Naive thymus-derived CD8-positive, alpha-beta T cell (primary cell): ENCODE results near the gene MDGA2. TPM values are rescaled to one million over a fixed set of nuclear protein-coding genes. Genes with fewer than 3 reads are reported as not detected.

ENCODE experiments used
- ATAC-seq, 2 donors: fragments of 150-1000 bp; cut with Tn5 transposase in 1 of 2; sonication (Bioruptor Pico), chemical (Tn5 transposase) in 1 of 2; 1 replicate in 1 of 2; 2 replicates in 1 of 2; pipeline ENCODE4 v1.10.0; 2021; ENCODE audit warnings: mild to moderate bottlenecking in 2 of 2, moderate library complexity in 2 of 2
- POLR2A ChIA-PET: fragments of 350-600 bp; sonication (Branson Sonifier 250); formaldehyde crosslinking; loops from one replicate; lab custom pipeline; 2021; ENCODE audit warnings: antibody characterized with exemption; lab: Charles Lee
- DNase-seq, 10 donors: peaks; one replicate each; pipeline versions ENCODE4 v3.0.0 to v3.0.0-alpha.2; 2020 to 2022
- H3K27ac Mint-ChIP-seq, 10 donors: one replicate each; pipeline ENCODE4 v1.8.0; 2020 to 2022; ENCODE audit warnings: mild to moderate bottlenecking in 10 of 10, mixed read lengths in 10 of 10, moderate library complexity in 4 of 10, inconsistent platforms in 1 of 10
- H3K27me3 Mint-ChIP-seq, 5 donors: one replicate each; pipeline ENCODE4 v1.8.0; 2021 to 2022; ENCODE audit warnings: mixed read lengths in 5 of 5
- H3K36me3 Mint-ChIP-seq, 3 donors: one replicate each; pipeline ENCODE4 v1.8.0; 2020 to 2022; ENCODE audit warnings: mixed read lengths in 3 of 3, mild to moderate bottlenecking in 2 of 3, inconsistent platforms in 1 of 3
- H3K4me1 Mint-ChIP-seq, 4 donors: one replicate each; pipeline ENCODE4 v1.8.0; 2021 to 2022; ENCODE audit warnings: mixed read lengths in 4 of 4
- H3K4me3 Mint-ChIP-seq, 10 donors: one replicate each; pipeline ENCODE4 v1.8.0; 2020 to 2022; ENCODE audit warnings: mild to moderate bottlenecking in 10 of 10, mixed read lengths in 10 of 10, moderate library complexity in 6 of 10, inconsistent platforms in 1 of 10
- H3K9me3 Mint-ChIP-seq, 9 donors: one replicate each; pipeline ENCODE4 v1.8.0; 2020 to 2022; ENCODE audit warnings: mixed read lengths in 9 of 9, mild to moderate bottlenecking in 3 of 9, inconsistent platforms in 1 of 9, moderate library complexity in 1 of 9
- polyA plus RNA-seq, 3 donors: library from polyadenylated mRNA; unstranded; fragments of 300-500 nt; fragmentation: Illumina TruSeq; gene quantifications; one replicate each; pipeline ENCODE4 v1.2.3, GENCODE V29; 2021
- total RNA-seq, 8 experiments: library from RNA in 2 of 8; stranded (reverse) in 2 of 8; gene quantifications; one replicate each; pipeline ENCODE4 v1.2.3 and lab custom pipeline; 2021 to 2026

MDGA2 gene
- total and polyA plus RNA-seq, 5 experiments from 2014 or later: not detected

DNA sequence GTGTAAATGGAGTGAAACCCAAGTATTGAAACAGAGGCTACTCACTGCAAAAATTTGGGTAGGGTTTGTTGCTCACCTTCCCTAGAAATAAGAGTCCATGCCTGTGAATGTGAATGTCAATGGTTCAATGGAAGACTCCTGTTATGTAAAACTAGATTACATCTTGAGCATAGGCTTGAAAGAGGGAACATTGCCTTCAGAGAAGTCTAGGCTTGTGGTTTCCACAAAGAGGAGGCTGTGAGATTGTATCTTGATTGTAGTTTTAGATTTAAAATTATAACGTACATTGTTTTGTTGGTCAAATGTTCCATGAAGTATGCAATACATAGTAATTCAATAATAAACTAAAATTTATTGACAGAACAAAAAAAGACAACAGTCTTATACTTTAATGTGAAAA, 610.1 kb downstream of the MDGA2 start:
- H3K4me1 Mint-ChIP-seq: no peaks in the 10 kb centered on the region
- H3K27me3 Mint-ChIP-seq: no peaks in the 10 kb centered on the region

DNA sequence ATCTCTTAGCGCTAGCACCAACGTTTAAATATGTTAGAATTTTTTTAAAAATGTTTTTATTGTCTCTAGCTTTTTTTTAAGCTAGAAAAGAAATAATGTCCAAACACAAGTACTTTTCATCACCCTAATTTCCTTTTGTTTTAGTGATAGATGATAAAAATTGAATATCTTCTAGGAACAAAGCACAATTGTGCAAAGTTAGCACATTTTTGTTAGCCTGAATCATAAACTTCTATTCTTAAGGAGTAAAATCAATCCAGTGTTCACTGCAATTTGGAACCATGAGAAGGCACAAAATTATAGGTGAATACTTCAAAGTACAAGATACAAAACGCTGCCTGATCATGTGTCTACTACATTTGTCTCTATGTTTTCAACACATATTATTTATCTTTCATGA, 615.4 kb downstream of the MDGA2 start:
- peaks cover 0 to 21% (median 3%) of the 10 kb centered on the region in 9 donors for H3K9me3 Mint-ChIP-seq

More for the DNA sequence above, 610.1 kb downstream of the MDGA2 start:
- peaks cover 0 to 16% (median 0%) of the 10 kb centered on the region in 9 donors for H3K9me3 Mint-ChIP-seq
- H3K36me3 Mint-ChIP-seq: no peaks in the 10 kb centered on the region
- no peak overlapping the region for H3K4me3 Mint-ChIP-seq
- DNase-seq: no peak
- no peak for ATAC-seq
- POLR2A ChIA-PET: no interaction called here
- no peak overlapping the region for H3K27ac Mint-ChIP-seq

DNA sequence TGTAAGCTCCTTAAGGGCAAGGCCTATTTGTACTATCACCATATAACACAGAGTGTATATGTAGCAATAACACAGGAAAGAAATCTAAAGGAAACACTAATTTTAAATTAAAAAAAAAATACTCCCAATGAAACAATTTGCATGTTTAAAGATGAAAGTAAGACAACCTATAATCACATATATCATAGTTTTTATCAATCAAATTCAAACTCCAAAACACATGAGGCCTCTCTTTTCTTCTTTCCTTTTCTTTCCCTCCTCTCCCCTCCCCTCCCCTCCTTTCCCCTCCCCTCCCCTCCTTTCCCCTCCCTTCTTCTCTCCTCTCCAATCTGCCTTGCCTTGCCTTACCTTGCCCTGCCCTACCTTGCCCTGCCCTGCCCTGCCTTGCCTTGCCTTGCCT, 618.0 kb downstream of the MDGA2 start:
- ATAC-seq: no peak
- POLR2A ChIA-PET: no interaction called here
- Mint-ChIP-seq H3K36me3 (no peaks in the 10 kb centered on the region), H3K9me3 (peaks cover 0 to 28% (median 5%) of the 10 kb centered on the region in 9 donors), H3K4me1 (no peaks in the 10 kb centered on the region), H3K27ac (no peak overlapping the region), H3K27me3 (no peaks in the 10 kb centered on the region), H3K4me3 (no peak overlapping the region)
- no peak for DNase-seq

More for the DNA sequence above, 615.4 kb downstream of the MDGA2 start:
- no peak overlapping the region for H3K4me3 Mint-ChIP-seq
- H3K27ac Mint-ChIP-seq: no peak overlapping the region
- POLR2A ChIA-PET: no interaction called here
- ATAC-seq: no peak
- no peaks in the 10 kb centered on the region for H3K36me3 Mint-ChIP-seq
- no peak for DNase-seq
- H3K27me3 Mint-ChIP-seq: no peaks in the 10 kb centered on the region
- H3K4me1 Mint-ChIP-seq: no peaks in the 10 kb centered on the region

DNA sequence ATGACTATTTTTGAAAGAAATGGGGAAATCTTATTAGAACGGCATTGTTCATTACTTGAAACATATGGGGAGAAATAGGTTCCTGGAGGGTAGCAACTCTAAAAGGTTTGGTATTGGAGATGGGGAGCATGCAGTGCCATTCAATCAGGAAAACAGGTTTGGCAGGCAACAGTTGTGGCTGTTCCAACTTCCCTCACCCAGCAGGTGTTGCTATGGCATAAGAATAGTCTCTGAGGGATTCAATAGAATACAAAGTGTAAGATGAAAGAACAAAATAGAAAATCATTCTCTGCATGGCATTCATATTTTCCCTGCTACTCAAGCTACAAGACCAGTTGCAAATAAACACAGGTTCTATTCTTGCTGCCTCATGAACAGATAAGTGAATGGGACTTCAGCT, 630.6 kb downstream of the MDGA2 start:
- DNase-seq (no peak), ATAC-seq (no peak)
- H3K36me3 Mint-ChIP-seq: no peaks in the 10 kb centered on the region
- no peak overlapping the region for H3K4me3 Mint-ChIP-seq
- H3K27ac Mint-ChIP-seq: no peak overlapping the region
- peaks cover 0 to 12% (median 4%) of the 10 kb centered on the region in 9 donors for H3K9me3 Mint-ChIP-seq
- POLR2A ChIA-PET: no interaction called here
- no peaks in the 10 kb centered on the region for H3K27me3 Mint-ChIP-seq
- no peaks in the 10 kb centered on the region for H3K4me1 Mint-ChIP-seq

DNA sequence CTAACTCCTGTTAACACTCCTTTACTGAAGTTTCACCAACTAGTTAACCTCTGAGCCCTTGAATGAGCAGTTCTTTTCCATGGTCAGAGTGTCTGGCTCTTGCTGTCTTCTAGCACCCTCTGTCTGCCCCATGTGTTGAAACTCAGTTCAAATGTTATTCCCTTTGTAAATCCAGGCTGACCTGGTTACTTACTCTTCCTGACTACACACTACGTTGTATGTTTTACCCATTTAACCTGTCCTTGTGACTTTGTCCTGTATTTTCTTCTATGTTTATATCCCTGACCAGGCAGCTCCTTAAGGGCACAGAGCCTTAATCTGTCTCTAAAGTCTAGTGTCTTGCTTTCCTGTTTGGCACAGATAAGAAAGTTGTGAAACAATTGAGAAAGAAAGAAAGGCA, 634.9 kb downstream of the MDGA2 start:
- H3K4me3 Mint-ChIP-seq: no peak overlapping the region

DNA sequence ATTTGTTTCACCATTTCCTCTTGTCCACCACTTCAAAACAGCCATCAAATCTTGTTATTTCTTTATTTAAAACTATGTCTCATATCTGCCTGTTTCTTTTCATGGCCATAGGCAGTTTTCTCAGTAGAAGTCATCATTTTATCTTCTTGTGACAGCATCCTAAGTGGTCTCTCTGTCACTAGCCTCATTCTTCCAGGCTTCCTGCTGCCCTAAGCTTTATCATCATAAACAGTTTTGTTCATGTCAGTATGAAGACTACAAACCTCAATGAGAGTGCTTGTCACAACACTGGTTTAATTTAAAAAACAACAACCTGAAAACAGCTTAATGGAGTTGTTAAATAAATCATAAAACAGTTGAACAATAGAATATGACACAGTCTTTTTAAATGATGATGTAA, 636.1 kb downstream of the MDGA2 start:
- ATAC-seq (no peak), DNase-seq (no peak)
- no peaks in the 10 kb centered on the region for H3K4me1 Mint-ChIP-seq
- H3K27me3 Mint-ChIP-seq: no peaks in the 10 kb centered on the region
- H3K27ac Mint-ChIP-seq: no peak overlapping the region
- H3K4me3 Mint-ChIP-seq: no peak overlapping the region
- H3K9me3 Mint-ChIP-seq: peaks cover 0 to 18% (median 4%) of the 10 kb centered on the region in 9 donors
- POLR2A ChIA-PET: no interaction called here
- H3K36me3 Mint-ChIP-seq: no peaks in the 10 kb centered on the region

More for the DNA sequence above, 634.9 kb downstream of the MDGA2 start:
- POLR2A ChIA-PET: no interaction called here
- Mint-ChIP-seq H3K4me1 (no peaks in the 10 kb centered on the region), H3K27ac (no peak overlapping the region), H3K27me3 (no peaks in the 10 kb centered on the region), H3K9me3 (peaks cover 0 to 12% (median 4%) of the 10 kb centered on the region in 9 donors), H3K36me3 (no peaks in the 10 kb centered on the region)
- no peak for DNase-seq
- ATAC-seq: no peak

DNA sequence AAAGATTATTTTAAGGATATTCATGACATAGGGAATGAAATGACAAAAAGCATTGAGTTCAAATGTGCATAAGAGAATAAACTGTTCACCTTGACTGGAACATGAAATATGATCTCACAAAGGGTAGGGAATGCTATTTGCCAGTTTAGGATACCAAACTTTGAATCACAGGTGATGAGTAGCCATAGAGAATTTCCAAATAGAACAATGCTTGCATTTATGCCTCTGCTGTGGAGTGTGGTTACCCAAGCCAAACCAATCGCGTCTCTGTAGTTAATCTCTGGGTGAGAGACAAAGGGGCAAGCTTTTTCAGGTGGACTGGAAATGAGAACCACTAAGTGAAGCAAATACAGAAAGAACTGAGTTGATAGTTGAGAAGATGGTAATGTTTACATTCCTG, 652.7 kb downstream of the MDGA2 start:
- POLR2A ChIA-PET: no interaction called here
- Mint-ChIP-seq H3K4me3 (no peak overlapping the region), H3K4me1 (no peaks in the 10 kb centered on the region), H3K36me3 (no peaks in the 10 kb centered on the region), H3K27ac (no peak overlapping the region), H3K9me3 (peaks cover 0 to 15% (median 4%) of the 10 kb centered on the region in 9 donors), H3K27me3 (no peaks in the 10 kb centered on the region)
- no peak for ATAC-seq
- no peak for DNase-seq

DNA sequence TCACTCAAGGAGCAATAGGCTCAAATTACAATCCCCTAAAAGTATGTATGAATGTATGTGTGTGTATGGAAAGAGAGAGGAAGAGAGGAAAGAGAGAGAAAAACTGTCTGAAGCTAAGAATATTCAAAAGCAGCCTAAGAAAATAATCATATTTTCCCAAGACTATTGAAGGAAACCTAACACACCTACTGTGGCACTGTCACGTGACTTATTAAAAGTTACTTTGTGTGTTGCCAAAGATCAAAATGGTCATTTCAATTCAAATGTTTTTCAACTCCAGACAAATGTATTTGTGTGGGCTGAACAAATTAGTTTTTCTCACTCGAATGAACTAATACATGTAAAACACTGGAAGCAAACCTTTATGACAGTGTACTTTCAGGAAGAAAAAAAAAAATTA, 654.9 kb downstream of the MDGA2 start:
- H3K9me3 Mint-ChIP-seq: peaks cover 0 to 15% (median 4%) of the 10 kb centered on the region in 9 donors
- POLR2A ChIA-PET: no interaction called here
- DNase-seq (no peak), ATAC-seq (no peak)
- H3K4me1 Mint-ChIP-seq: no peaks in the 10 kb centered on the region
- H3K27ac Mint-ChIP-seq: no peak overlapping the region
- no peaks in the 10 kb centered on the region for H3K27me3 Mint-ChIP-seq
- H3K4me3 Mint-ChIP-seq: no peak overlapping the region
- no peaks in the 10 kb centered on the region for H3K36me3 Mint-ChIP-seq

DNA sequence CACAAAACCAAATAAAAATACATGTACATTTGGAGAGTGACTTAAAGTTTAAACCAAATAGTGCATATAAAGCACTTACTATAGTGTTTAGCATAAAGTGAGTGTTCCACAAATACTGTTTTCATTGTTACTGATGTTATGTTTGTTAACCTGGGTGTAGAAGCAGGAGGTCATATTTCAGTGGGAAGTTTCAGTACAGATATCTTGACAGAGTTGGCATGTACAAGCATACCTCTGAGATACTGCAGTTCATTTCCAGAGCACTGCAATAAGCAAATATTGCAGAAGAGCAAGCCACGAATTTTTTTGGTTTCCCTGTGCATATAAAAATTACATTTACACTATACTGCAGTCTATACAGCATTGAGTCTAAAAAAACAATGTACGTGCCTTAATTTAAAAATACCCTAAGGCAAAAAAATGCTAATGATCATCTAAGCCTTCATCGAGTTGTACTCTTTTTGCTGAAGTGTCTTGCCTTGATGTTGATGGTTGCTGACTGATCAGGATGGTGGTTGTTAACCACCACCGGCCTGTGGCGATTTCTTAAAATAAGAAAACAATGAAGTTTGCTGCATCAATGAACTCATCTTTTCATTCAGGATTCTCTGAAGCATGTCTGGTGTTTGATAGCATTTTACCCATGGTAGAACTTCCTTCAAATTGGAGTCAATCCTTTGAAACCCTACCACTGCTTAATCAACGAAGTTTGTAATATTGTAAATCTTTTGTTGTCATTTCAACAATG, 662.7 kb downstream of the MDGA2 start:
- ATAC-seq (no peak), DNase-seq (no peak)
- Mint-ChIP-seq H3K27ac (no peak overlapping the region), H3K4me3 (no peak overlapping the region), H3K4me1 (no peaks in the 10 kb centered on the region), H3K36me3 (no peaks in the 10 kb centered on the region), H3K27me3 (no peaks in the 10 kb centered on the region), H3K9me3 (peaks cover 0 to 14% (median 4%) of the 10 kb centered on the region in 9 donors)
- POLR2A ChIA-PET: no interaction called here

DNA sequence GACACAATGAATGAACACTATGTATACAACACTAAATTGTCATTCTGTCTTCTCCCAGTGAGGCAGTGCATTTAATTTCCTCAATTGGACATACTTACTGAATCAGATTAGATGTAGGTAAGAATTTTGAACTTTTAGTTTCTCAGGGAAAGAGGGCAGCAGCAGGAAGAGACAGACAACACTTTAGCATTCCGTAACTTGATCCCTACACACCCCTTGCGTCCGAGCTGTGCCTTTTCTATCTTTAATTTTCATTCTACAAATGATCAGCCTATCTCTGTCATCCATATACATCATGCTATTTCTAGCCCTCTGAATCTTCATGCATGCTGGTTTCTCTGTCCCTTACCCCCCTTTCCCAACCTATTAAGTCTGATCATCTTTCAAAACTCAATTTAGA, 665.8 kb downstream of the MDGA2 start:
- Mint-ChIP-seq H3K36me3 (no peaks in the 10 kb centered on the region), H3K9me3 (peaks cover 0 to 8% (median 4%) of the 10 kb centered on the region in 9 donors), H3K4me3 (no peak overlapping the region), H3K4me1 (no peaks in the 10 kb centered on the region), H3K27ac (no peak overlapping the region), H3K27me3 (no peaks in the 10 kb centered on the region)
- ATAC-seq (no peak), DNase-seq (no peak)
- POLR2A ChIA-PET: no interaction called here

DNA sequence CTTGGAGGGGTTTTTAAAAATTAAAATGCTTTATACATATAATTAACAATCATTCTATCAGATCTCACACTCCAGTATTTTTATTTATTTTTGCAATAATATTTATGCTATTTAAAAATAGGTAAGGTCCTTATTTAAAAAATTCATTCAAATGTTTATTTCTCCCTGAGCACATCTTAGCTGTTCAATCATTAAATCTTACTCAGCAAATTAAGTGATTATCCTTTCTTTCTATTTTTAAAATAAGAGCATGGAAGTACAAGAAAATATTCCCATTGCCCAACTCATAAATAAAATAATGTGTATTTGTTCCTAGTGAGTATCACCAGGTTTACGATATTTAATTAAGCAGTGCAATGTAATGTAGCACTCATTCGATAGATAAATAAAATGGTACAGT, 666.7 kb downstream of the MDGA2 start:
- no peaks in the 10 kb centered on the region for H3K36me3 Mint-ChIP-seq
- no peak overlapping the region for H3K4me3 Mint-ChIP-seq
- DNase-seq (no peak), ATAC-seq (no peak)
- no peak overlapping the region for H3K27ac Mint-ChIP-seq
- H3K27me3 Mint-ChIP-seq: no peaks in the 10 kb centered on the region
- no peaks in the 10 kb centered on the region for H3K4me1 Mint-ChIP-seq
- peaks cover 0 to 8% (median 4%) of the 10 kb centered on the region in 9 donors for H3K9me3 Mint-ChIP-seq
- POLR2A ChIA-PET: no interaction called here

DNA sequence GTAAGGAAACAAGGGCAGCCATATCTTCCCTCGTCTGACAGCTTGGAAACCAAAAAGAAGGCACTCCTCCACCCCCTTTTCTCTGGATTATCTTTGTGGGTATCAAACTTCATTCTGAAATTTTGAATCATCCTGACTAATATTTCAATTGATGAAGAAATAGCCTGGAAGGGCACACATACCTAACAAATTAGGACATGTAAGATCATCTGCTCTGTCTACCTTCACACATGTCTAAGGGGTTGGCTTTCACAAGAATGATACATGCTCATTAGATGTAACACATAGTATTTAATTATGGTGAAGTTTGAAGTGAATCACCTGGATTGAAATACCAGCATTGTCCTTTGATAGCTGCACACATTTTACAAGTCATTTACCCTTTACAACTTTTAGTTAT, 675.7 kb downstream of the MDGA2 start:
- ATAC-seq (no peak), DNase-seq (no peak)
- Mint-ChIP-seq H3K27ac (peak overlapping the region in 1 of 10 donors; percentile 9), H3K4me1 (no peaks in the 10 kb centered on the region), H3K4me3 (no peak overlapping the region), H3K36me3 (no peaks in the 10 kb centered on the region), H3K27me3 (no peaks in the 10 kb centered on the region), H3K9me3 (peaks cover 0 to 19% (median 6%) of the 10 kb centered on the region in 9 donors)
- POLR2A ChIA-PET: no interaction called here

DNA sequence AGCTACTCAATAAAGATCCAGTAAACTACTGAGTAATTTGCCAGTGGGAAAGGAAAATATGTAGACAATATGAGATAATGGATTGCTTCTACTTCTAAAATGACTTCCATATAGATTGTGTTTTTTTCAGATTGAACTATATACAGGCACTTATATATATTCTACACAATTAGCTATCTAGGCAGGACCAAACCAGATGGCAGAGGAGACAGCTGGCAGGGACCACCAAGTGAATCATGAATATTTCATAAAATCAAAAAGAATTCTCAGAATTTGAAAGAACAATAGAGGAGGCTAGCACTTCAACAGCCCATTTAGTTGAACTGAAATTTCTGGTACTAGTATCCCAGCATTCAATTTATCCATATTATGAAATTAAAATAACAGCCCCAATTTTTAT, 685.8 kb downstream of the MDGA2 start:
- POLR2A ChIA-PET: no interaction called here
- no peak overlapping the region for H3K4me3 Mint-ChIP-seq
- no peak for ATAC-seq
- H3K9me3 Mint-ChIP-seq: peaks cover 0 to 10% (median 5%) of the 10 kb centered on the region in 9 donors
- peak overlapping the region in 1 of 10 donors; percentile 9 for H3K27ac Mint-ChIP-seq
- no peak for DNase-seq
- H3K4me1 Mint-ChIP-seq: no peaks in the 10 kb centered on the region
- H3K27me3 Mint-ChIP-seq: no peaks in the 10 kb centered on the region
- no peaks in the 10 kb centered on the region for H3K36me3 Mint-ChIP-seq

DNA sequence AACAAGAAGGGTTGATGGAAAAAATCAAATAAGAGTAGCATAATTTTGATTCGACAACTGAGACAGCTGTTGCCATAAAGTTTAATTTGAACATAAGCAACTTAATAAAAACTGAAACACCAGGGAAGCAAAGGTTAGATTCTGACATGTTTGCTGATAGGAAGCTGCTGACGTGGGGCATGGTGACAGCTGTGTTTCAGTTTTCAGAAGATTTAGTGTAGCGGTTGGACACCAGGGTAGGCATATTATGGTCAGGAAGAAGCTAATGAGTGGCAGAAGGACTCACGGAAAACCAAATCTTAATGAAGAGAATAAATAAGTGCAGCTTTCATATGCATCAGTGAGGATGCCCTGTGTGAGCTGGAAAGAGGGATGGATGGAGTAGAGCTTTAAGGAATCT, 687.1 kb downstream of the MDGA2 start:
- POLR2A ChIA-PET: no interaction called here
- Mint-ChIP-seq H3K36me3 (no peaks in the 10 kb centered on the region), H3K9me3 (peaks cover 0 to 10% (median 4%) of the 10 kb centered on the region in 9 donors), H3K4me3 (no peak overlapping the region), H3K27me3 (no peaks in the 10 kb centered on the region), H3K4me1 (no peaks in the 10 kb centered on the region), H3K27ac (no peak overlapping the region)
- DNase-seq (no peak), ATAC-seq (no peak)
